ENCODE results near the gene CAVIN1.
"Not testable (repeated sequence)": the region's sequence is repeated elsewhere in the genome, so short reads cannot be mapped to it uniquely, and the experiment has no call there.

Gene CAVIN1

DNA sequence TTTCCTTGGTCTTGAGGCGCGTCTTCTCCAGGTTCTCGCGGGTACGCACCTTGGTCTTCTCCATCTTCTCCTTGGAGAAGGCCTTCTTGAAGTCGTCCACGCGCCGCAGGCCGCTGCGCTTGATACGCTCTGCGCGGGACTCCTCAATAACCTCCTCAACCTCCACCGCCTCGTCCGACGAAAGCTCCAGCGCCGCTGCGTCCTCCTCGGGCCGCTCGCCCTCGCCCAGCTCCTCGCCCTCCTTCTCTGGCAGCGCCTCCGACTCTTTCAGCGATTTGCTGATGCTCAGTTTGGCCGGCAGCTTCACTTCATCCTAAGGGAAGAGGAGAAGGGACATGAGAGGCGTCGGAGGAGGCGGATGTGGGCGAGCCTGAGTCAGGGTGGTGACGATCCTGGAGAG lies 18.0 kb downstream of the CAVIN1 start:
- no peak for DNase-seq (ENCODE audit: low spot score)

DNA sequence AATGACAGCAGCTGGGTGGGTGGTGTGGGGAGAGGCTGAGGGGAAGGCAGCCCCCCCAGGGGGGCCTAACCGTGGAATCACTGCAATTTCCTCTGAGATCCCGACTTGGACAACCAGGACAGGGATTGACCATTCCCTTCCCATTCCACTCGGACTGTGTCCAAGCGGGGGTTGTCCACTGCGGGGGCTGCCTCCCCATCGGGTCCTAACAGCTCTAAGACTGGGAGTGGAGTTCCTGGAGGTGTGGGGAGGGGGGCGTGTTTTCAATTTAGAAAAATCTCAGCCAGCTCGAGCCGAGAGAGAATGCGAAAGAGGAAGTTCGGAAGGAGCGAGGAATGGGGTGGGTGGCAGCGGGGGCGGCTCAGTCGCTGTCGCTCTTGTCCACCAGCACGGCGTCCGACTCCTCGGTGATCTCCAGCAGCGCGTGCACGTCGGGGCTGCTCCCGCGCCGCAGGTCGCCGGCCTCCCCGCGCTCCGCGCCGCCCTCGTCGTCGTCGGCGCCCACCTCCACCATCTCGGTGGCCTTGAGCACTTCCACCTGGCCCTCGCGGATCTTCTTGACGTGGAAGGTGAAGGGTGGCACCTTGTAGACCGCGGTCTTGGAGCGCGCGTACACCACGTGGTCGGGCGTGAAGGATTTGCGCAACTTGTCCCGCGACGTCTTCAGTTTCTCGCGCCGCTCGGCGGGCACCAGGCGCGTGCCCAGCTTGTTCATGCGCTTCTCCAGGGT lies 18.6 kb downstream of the CAVIN1 start:
- no peak for DNase-seq (ENCODE audit: low spot score)

DNA sequence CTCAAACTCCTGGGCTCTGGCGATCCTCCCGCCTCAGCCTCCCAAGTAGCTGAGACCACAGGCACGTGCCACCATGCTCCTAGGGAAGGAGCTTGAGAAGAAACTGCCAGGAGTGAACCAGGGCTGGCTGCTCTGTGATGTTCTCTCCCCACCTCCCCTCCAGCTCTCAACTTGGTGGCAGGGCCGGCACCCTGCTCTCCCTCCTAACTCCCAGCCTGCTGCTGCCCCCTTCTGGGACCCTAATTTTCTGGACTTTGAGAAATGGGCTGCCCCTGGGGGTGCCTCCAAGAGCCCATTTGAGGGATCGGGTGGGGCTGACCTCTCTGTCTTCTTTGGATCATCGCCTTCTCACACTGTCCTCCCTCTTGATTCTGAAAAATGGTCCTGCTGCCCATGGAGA lies 19.9 kb downstream of the CAVIN1 start:
- no peak for DNase-seq (ENCODE audit: low spot score)

DNA sequence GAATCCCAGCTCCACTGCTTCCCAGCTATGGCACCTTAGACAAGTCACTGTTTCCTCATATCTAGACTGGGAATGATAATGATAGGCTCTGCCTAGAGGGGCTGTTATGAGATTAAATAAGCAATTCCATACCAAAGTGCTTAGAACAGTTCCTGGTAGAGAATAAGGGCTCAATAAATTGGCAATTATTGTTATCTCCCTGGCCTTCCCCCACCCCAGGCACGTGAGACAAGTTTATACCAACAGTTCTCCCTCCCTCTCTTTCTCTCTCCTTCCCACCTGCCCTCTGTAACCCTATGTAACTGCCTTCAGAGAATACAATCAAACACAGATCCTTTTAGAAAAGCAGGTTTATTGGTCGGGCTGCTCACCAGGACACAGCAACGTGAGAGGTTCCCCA lies 20.9 kb downstream of the CAVIN1 start:
- DNase-seq (ENCODE audit: low spot score), result no peak

DNA sequence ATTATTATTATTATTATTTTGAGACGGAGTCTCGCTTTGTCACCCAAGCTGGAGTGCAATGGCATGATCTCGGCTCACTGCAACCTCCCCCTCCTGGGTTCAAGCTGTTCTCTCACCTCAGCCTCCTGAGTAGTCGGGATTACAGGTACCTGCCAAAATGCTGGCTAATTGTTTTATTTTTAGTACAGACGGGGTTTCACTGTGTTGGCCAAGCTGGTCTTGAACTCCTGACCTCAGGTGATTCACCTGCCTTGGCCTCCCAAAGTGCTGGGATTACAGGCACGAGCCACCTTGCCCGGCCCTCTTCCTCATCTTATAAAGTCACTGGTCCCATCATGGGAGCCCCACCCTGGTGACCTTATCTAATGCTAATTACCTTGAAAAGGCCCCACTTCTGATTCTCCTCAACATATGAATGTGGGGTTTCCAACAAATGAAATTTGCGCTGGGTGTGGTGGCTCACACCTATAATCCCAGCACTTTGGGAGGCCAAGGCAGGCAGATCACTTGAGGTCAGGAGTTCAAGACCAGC lies 22.1 kb downstream of the CAVIN1 start:
- not testable (repeated sequence) for DNase-seq (ENCODE audit: low spot score)

DNA sequence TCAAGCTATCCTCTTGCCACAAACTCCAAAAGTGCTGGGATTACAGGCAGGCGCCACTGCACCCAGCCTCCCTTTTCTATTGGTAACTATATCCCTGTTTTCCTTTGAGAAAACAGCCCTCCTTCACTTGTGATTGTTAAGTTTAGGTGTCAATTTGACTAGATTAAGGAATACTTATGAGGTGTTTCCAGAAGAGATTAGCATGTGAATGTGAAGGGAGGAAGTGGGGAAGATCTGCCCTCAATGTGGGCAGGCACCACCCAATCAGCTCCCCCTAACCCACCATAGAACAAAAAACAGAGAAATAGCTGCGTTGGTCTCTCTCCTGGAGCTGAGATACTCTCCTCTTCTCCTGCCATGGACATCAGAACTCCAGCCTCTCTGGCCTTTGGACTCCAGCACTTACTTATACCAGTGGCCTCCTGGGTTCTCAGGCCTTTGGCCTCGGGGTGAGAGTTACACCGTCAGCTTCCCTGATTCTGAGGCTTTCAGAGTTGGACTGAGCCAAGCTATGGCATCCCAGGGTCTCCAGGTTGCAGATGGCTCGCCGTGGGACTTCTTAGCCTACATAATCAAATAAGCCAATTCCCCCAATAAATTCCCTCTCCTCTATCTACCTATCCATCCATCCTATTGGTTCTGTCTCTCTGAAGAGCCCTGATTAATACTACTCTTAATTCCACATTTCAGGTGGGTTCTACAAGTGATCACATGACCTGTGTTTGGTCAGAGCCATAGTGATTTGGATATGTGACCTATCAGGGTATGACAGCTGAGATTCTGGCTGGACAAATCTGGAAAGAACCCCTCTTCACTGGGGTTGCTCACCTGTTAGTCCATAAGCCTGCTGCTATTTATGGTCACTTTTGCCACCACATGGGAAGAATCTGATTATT lies 22.9 kb downstream of the CAVIN1 start:
- DNase-seq (ENCODE audit: low spot score), result no peak

DNA sequence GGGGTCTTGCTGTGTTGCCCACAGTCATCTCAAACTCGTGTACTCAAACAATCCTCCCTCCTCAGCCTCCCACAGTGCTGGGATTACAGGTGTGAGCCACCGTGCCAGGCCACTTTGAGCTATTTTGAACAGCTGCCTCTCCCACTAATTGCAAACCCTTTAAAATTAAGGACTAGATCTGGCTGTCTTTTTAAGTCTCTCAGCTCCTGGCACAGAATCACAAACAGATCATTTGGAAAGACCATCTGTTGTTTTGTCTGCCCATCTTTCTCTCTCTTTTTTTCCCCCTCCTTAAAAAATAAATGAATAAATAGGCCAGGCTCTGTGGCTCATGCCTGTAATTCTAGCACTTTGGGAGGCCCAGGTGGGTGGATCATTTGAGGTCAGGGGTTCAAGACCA lies 23.9 kb downstream of the CAVIN1 start:
- no peak for DNase-seq (ENCODE audit: low spot score)

DNA sequence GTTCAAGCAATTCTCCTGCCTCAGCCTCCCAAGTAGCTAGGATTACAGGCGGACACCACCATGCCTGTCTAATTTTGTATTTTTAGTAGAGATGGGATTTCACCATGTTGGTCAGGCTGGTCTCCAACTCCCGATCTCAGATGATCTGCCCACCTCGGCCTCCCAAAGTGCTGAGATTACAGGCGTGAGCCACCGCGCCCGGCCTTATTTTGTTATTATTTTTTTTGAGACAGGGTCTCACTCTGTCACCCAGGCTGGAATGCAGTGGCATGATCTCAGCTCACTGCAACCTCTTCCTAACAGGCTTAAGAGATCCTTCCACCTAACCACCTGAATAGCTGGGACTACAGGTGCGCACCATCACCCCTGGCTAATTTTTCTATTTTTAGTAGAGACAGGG lies 27.5 kb downstream of the CAVIN1 start:
- not testable (repeated sequence) for DNase-seq (ENCODE audit: low spot score)

DNA sequence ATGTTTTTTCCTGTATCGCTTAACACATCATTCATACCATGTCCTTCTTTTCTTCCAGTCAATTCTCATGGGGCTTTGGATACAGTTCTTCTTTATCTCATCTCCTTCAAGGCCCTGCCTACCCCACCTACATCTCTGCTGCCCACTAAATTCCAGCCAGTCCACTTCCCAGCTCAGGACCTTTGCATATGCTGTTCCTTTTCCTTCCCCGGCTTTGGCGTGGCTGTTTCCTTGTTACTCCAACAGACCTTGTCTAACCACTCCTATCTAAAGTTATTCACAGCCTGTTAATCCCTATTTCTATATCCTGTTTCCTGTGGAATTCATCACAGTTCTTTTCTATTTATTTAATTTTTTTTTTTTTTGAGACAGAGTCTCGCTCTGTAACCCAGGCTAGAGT lies 28.2 kb downstream of the CAVIN1 start:
- no peak for DNase-seq (ENCODE audit: low spot score)

DNA sequence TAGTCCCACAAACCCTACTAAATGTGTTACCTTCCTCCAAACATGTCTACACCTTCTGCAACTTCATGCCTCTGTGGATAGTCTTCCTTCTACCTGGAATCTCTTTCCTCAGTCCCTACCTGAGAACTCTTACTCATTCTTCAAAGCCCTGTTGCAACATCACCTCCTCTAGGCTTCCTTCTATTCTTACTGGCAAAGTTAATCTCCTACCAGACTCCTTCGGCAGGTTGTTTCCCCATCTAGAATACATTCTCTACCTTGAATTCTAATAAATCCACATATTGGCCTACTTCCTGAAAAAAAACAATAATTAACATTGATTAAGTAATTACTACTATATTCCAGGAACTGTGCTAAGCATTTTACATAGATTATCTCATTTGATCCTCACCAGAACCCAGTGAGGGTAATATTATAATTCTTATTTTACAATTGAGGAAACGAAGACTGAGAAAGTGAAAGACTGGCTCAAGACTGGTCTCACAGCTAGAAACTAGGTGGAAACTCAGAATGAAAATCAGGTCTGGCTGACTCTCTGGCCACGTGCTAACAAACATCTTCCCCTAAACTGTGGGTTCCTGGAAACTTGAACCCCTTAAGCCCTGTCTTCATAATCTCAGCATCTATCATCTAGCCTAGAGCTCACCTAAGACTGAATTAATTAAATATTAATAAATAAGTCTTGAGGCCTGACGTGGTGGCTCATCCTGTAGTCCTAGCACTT lies 30.2 kb downstream of the CAVIN1 start:
- DNase-seq (ENCODE audit: low spot score), result no peak

DNA sequence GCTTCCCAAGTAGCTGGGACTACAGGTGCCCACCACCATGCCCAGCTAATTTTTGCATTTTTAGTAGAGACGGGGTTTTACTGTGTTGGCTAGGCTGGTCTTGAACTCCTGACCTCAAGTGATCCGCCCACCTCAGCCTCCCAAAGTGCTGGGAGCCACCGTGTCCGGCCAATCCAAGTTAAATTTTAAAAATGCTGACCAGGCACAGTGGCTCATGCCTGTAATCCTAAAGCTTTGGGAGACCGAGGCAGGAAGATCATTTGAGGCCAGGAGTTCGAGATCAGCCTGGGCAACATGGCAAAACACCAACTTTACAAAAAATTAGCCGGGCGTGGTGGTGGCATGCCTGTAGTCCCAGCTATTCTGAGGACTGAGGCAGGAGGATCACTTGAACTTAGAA lies 31.6 kb downstream of the CAVIN1 start:
- not testable (repeated sequence) for DNase-seq (ENCODE audit: low spot score)

DNA sequence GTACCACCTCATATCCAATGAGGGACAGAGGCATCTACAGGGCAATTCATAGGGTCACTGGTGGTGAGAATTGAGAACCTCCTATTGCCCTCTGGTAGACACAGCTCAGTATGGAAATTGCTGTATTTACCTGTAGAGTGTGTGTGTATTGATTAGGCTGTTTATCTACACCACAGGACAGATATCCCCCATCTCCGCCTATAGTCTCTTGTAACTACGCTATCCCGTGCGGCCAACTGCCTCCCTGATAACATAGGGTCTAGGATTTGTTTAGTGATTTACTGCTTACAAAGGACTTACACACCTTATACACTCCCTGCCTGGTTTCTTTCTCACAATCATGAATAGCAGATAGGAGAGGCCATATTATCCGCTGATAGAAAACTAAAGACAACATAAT lies 33.2 kb downstream of the CAVIN1 start:
- DNase-seq (ENCODE audit: low spot score), result no peak

DNA sequence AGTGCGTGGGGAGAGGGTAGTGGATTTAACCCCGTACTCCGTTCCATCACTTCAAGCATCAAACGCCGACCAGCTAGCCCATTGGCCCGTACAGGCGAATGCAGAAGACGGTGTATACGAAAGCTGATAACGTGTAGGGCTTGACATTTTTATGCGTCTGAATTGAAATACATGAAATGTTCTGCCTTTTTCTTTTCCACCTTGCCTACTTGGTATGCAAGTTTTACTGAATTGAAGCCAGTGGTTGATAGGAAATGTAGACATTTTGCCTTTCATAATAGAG lies 34.0 kb downstream of the CAVIN1 start:
- DNase-seq (ENCODE audit: low spot score), result no peak

DNA sequence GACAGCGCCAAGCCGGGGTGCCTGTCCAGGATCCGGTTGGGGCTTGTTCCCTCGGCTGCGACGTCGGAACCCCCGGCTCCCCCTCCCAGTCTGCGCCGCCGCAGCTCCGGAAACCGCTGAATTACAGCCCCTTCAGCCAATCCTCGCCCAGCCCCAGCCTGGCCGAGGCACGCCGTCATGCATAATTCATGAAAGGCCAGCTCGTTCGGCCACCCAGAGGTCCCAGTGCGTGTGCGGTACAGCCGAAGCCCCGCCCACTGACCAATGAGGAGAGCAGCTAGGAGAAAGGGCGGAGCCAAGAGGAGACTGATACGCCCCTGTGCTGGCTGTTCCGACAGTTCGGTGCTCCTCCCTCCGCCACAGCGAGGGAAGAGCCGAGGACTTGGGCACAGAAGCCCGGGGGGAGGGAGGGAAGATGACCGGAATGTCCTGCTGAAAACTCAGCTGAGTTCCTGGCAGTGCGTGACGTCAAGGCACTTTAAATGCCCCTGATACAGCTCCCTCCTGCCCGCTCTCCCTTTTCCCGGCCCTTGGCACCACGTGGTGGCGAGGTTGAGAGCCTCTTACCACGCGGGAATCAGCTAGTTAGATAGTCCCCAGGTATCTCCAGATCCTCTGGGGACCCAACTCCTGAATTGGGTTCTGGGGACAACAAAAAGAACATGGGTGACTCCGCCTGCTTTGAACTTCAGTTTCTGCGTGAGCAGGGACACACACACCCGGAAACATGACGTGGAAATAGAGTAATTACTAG lies 34.5 kb downstream of the CAVIN1 start, which contains the start of gene STAT3:
Gene STAT3 (minus strand): TSS at position 62 of the 754 bp plus-strand sequence. CDS start 39,926 bp downstream, outside the sequence.
- DNase-seq (ENCODE audit: low spot score), result peak; percentile 100

DNA sequence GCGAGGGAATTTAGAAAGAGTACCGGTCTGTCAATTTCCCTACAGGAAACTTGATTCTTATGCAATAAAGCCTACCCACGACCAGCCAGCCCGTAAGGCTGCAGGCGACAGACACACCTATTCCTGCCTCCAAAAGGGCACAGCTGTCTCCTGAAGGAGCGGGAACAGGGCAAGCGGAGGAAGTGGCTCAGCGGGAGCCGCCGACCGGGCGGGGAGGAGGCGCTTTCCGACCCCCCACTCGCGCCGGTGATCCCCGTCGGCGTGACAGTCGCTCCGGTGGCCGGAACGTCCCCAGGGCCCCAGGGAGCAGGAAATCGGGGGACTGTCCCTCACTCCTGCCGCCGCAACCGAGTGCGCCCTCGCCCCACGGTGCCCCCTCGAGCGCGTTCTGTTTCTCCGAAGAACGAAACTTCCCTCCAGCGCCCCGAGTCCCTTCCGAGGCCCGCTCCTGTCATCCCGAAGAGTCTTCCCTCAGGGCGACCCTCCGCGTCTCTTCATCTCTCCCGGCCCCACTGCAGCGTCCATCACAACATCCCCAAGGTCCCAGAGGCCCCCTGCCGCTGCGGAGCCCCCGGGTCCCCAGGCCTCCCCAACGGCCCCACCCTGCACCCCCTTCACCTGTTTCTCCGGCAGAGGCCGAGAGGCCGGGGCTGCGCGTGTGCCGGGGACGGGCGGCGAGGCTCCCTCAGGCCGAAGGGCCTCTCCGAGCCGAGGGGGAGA lies 35.2 kb downstream of the CAVIN1 start:
- DNase-seq (ENCODE audit: low spot score), result no peak

DNA sequence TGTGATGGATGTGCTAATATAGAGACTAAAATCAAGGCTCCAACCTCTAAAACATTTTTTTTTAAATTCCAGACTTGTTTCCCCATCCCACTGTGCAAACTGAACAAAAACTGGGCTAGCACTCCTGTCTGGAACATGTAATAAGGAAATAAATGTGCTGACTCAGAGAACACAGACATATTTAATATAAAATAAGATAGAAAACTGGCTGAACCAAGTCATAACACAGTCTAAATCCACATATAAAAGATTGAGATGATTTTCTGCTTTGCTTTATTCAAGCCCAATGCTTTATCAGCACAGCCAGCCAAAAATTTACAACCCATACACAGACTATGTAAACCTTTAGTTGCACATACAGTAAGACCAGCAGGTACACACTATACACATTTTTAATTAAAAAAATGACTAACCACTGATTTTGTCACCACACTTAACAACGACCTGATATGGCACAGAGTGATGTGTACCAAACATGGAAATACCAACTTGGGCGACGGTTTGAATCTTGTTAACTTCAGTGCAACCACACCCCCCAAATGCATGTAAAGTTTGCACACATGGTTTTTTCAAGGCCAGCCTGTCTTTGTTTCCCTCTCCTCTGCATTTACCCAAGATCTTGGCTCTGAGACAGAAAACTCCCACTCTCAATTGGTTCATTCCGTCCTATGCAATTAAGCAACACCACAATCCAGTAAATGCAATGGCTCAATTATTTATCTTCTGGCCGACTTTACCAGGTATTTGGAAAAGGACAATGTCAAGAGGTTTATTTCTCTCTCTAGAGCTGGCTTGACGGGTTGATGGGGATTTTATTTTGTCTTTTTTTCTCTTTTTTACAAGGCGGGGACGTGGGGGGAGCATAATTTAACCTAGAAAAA lies 36.0 kb downstream of the CAVIN1 start:
- no peak for DNase-seq (ENCODE audit: low spot score)

DNA sequence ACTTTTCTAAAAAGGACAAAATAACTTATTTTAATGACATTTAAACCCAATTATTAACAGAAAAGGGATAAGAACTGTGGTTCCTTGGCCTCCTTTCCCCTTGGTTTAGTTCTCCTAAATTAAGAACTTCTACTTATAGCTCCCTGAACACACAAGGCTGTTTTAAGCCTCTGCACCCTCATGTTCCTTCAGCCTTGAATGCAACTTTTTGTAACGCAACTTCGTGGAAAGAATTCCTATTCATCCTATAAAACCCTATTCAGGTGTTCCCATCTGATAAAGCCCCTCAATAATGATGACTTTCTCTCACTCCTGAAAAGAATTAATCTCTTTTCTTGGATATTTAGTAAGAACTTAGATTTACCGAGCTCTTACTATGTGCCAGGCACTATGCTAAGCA lies 41.2 kb downstream of the CAVIN1 start:
- DNase-seq (ENCODE audit: low spot score), result no peak

DNA sequence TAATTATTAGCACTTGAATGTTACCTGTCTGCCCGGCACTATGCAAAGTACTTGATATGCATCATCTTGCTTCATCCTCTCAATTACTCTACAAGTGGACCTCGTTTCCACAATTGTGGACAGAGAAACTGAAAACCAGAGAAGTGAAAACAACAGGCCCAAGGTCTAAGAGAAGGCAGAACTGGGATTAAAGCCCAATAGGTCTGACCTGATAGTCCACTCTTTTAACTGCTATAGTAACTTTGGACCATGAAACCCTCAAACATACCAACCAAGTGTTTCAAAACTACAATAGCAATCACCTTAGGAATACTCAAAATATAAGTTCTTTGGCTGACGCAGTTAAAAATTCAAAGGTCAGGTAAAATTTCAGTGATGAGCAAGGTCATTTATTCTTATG lies 42.1 kb downstream of the CAVIN1 start:
- no peak for DNase-seq (ENCODE audit: low spot score)

DNA sequence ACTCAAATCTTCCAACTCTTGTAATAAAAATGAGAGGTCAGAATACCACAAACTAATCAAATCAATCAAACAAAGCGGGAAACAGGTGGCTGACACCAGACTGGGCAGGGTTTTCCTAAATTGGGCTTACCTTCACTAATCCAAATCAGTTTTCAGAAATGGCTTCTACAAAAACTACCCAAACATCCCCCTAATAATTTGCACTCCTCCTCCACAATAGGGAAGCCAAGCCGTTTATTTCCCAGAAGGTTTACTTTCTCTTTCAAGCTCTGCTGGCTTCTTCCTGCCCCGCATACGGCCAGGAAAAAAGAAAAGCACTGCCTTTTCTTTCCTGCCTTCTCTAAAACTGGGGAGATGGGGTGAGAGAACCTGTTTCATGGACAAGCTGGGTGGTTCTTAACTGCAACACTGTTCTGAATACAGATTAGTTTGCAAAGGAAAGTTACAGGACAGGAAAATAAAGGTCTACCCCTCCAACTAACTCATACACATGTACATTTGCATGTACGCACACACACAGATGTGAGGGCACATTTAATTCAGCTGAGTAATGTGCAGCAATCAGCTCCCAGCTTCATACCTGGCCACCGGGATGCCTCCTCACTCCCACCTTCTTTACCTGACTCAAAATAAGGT lies 44.0 kb downstream of the CAVIN1 start:
- DNase-seq (ENCODE audit: low spot score), result peak; percentile 42

Data from pons (tissue), 1 donor.